ENCODE measurements around the gene ILF3.
A peak's percentile ranks its signal among the peaks of the same experiment; 100 is the strongest.

Gene ILF3

GRCh38 chr19:10712754-10713153 is 58.6 kb downstream of the ILF3 start:
- TF ChIP-seq Cebpa-rat (IDR thresholded peaks at IDR 0.05) = no peak
- H4K20me1 ChIP-seq = no peaks in the 10 kb centered on the region
- no peaks in the 10 kb centered on the region for H3K27me3 ChIP-seq
- peaks cover 28% of the 10 kb centered on the region for H3K4me1 ChIP-seq
- peak overlapping the region; percentile 39 for H3K4me2 ChIP-seq
- no peak overlapping the region for H3K27ac ChIP-seq
- H3K9ac ChIP-seq = no peak overlapping the region
- H3K36me3 ChIP-seq = peaks cover 28% of the 10 kb centered on the region; the same call in 1 of the 2 replicates
- no peaks in the 10 kb centered on the region for H3K9me3 ChIP-seq
- H3K4me3 ChIP-seq = no peak overlapping the region

- no peaks in the 10 kb centered on the region for H3K9me3 ChIP-seq
- TF ChIP-seq Cebpa-rat (IDR thresholded peaks at IDR 0.05) = no peak
- H3K27ac ChIP-seq = no peak overlapping the region
Observed at GRCh38 chr19:10713317-10713716, 59.2 kb downstream of the ILF3 start.

GRCh38 chr19:10717054-10717355 is 62.9 kb downstream of the ILF3 start:
- Histone ChIP-seq H3K4me3 (no peak overlapping the region), H3K9me3 (no peaks in the 10 kb centered on the region), H4K20me1 (peaks cover 40% of the 10 kb centered on the region), H3K9ac (no peak overlapping the region), H3K4me2 (peak overlapping the region; percentile 47), H3K4me1 (peaks cover 59% of the 10 kb centered on the region), H3K27ac (no peak overlapping the region), H3K27me3 (no peaks in the 10 kb centered on the region), H3K36me3 (peaks cover 25% of the 10 kb centered on the region)
- no peak for TF ChIP-seq Cebpa-rat (IDR thresholded peaks at IDR 0.05)

More at GRCh38 chr19:10713317-10713716, 59.2 kb downstream of the ILF3 start:
- peaks cover 28% of the 10 kb centered on the region for H3K4me1 ChIP-seq
- H3K9ac ChIP-seq = no peak overlapping the region; the same call in 1 of the 2 replicates
- H4K20me1 ChIP-seq = peaks cover 4% of the 10 kb centered on the region
- H3K27me3 ChIP-seq = no peaks in the 10 kb centered on the region
- peak overlapping the region; percentile 39 for H3K4me2 ChIP-seq
- peaks cover 25% of the 10 kb centered on the region; the same call in 1 of the 2 replicates for H3K36me3 ChIP-seq
- H3K4me3 ChIP-seq = no peak overlapping the region

- Histone ChIP-seq H3K4me3 (peak within 1 kb of the TSS; percentile 99), H3K9me3 (no peaks in the 10 kb centered on the region), H3K4me1 (peaks cover 65% of the 10 kb centered on the region), H3K36me3 (peaks cover 28% of the 10 kb centered on the region), H3K9ac (peak within 1 kb of the TSS; percentile 99), H3K4me2 (peak within 1 kb of the TSS; percentile 95), H4K20me1 (peaks cover 46% of the 10 kb centered on the region), H3K27me3 (no peaks in the 10 kb centered on the region), H3K27ac (peak within 1 kb of the TSS; percentile 98)
- TF ChIP-seq Cebpa-rat (IDR thresholded peaks at IDR 0.05) = peak; percentile 70; the same call in 1 of the 2 replicates
Observed at GRCh38 chr19:10717356-10718204, 63.4 kb downstream of the ILF3 start, which contains the start of gene DNM2. TSS of gene DNM2 (plus strand) at chr19:10718079. CDS start at chr19:10718243, 164 bp downstream.

GRCh38 chr19:10718205-10719196 is 64.4 kb downstream of the ILF3 start:
- Histone ChIP-seq H3K9ac (peak overlapping the region; percentile 99), H3K4me3 (peak overlapping the region; percentile 99), H3K27me3 (no peaks in the 10 kb centered on the region), H4K20me1 (peaks cover 46% of the 10 kb centered on the region), H3K4me1 (peaks cover 65% of the 10 kb centered on the region), H3K36me3 (peaks cover 27% of the 10 kb centered on the region), H3K27ac (peak overlapping the region; percentile 98), H3K4me2 (peak overlapping the region; percentile 95), H3K9me3 (no peaks in the 10 kb centered on the region)
- TF ChIP-seq Cebpa-rat (IDR thresholded peaks at IDR 0.05) = no peak

GRCh38 chr19:10719466-10719961 is 65.4 kb downstream of the ILF3 start:
- Histone ChIP-seq H3K27me3 (no peaks in the 10 kb centered on the region), H3K4me1 (peaks cover 65% of the 10 kb centered on the region), H3K4me3 (peak overlapping the region; percentile 99), H3K9me3 (no peaks in the 10 kb centered on the region), H3K9ac (peak overlapping the region; percentile 99), H3K4me2 (peak overlapping the region; percentile 95), H4K20me1 (peaks cover 46% of the 10 kb centered on the region), H3K27ac (peak overlapping the region; percentile 98), H3K36me3 (peaks cover 27% of the 10 kb centered on the region)
- no peak for TF ChIP-seq Cebpa-rat (IDR thresholded peaks at IDR 0.05)

GRCh38 chr19:10720607-10721125 is 66.5 kb downstream of the ILF3 start:
- no peaks in the 10 kb centered on the region for H3K9me3 ChIP-seq
- no peak overlapping the region for H3K9ac ChIP-seq
- peaks cover 27% of the 10 kb centered on the region for H3K36me3 ChIP-seq
- H4K20me1 ChIP-seq = peaks cover 46% of the 10 kb centered on the region
- no peak for TF ChIP-seq Cebpa-rat (IDR thresholded peaks at IDR 0.05)
- H3K27me3 ChIP-seq = no peaks in the 10 kb centered on the region
- peak overlapping the region; percentile 99; the same call in 1 of the 2 replicates for H3K4me3 ChIP-seq
- H3K4me2 ChIP-seq = peak overlapping the region; percentile 95
- H3K27ac ChIP-seq = peak overlapping the region; percentile 93
- peaks cover 73% of the 10 kb centered on the region for H3K4me1 ChIP-seq

GRCh38 chr19:10723591-10723990 is 69.4 kb downstream of the ILF3 start:
- H3K4me1 ChIP-seq = peaks cover 97% of the 10 kb centered on the region
- no peaks in the 10 kb centered on the region for H3K9me3 ChIP-seq
- peak overlapping the region; percentile 55; the same call in 1 of the 2 replicates for H3K4me3 ChIP-seq
- peak overlapping the region; percentile 95 for H3K4me2 ChIP-seq
- H3K27me3 ChIP-seq = no peaks in the 10 kb centered on the region
- H4K20me1 ChIP-seq = peaks cover 39% of the 10 kb centered on the region
- H3K27ac ChIP-seq = peak overlapping the region; percentile 93
- peak overlapping the region; percentile 75 for H3K9ac ChIP-seq
- H3K36me3 ChIP-seq = peaks cover 37% of the 10 kb centered on the region
- no peak for TF ChIP-seq Cebpa-rat (IDR thresholded peaks at IDR 0.05)

- Histone ChIP-seq H3K9me3 (no peaks in the 10 kb centered on the region), H3K27me3 (no peaks in the 10 kb centered on the region), H3K4me1 (peaks cover 100% of the 10 kb centered on the region), H3K36me3 (peaks cover 42% of the 10 kb centered on the region), H3K9ac (peak overlapping the region; percentile 75), H4K20me1 (peaks cover 33% of the 10 kb centered on the region), H3K4me2 (peak overlapping the region; percentile 95), H3K27ac (peak overlapping the region; percentile 93), H3K4me3 (peak overlapping the region; percentile 55)
- TF ChIP-seq Cebpa-rat (IDR thresholded peaks at IDR 0.05) = no peak
Observed at GRCh38 chr19:10724573-10725071, 70.5 kb downstream of the ILF3 start.
